B cell (primary cell): ENCODE measurements around the gene KTN1. TPM values are rescaled to one million over a fixed set of nuclear protein-coding genes. Genes with fewer than 3 reads are reported as not detected.

ENCODE experiments used
- ATAC-seq: fragments of 200-7000 bp; cut with Tn5 transposase; one replicate; pipeline ENCODE4 v1.10.0; 2021; ENCODE audit warnings: low read depth, mild to moderate bottlenecking, moderate number of reproducible peaks, moderate library complexity
- CTCF ChIA-PET: fragments of 350-600 bp; sonication (Branson Sonifier 250); formaldehyde crosslinking; loops from one replicate; lab custom pipeline; 2021; ENCODE audit warnings: antibody characterized with exemption, inconsistent platforms; lab: Charles Lee
- POLR2A ChIA-PET: fragments of 350-600 bp; sonication (Branson Sonifier 250); formaldehyde crosslinking; loops from one replicate; lab custom pipeline; 2021; ENCODE audit warnings: antibody characterized with exemption; lab: Charles Lee
- DNase-seq: peaks from one replicate; pipeline ENCODE4 v3.0.0; 2013
- H2AFZ ChIP-seq: 2 replicates; pipeline ENCODE4 v1.6.1; 2012; ENCODE audit warnings: mild to moderate bottlenecking, low read depth, low read length; ENCODE audit not compliant: insufficient read depth, poor library complexity, severe bottlenecking
- H3K27ac ChIP-seq, 2 donors: 1 replicate in 1 of 2; 2 replicates in 1 of 2; pipeline ENCODE4 v1.5.1; 2012 to 2013; ENCODE audit warnings: low read length in 2 of 2, mild to moderate bottlenecking in 2 of 2, moderate library complexity in 1 of 2
- H3K27me3 ChIP-seq, 4 experiments: fragments of 200-600 bp in 1 of 4; sonication (generic) in 1 of 4; replicated peaks in 1 of 4; 1 replicate in 2 of 4; 2 replicates in 2 of 4; pipeline versions ENCODE4 v1.6.1 to v1.7.0; 2013 to 2016; ENCODE audit warnings: low read length in 3 of 4, mild to moderate bottlenecking in 2 of 4, mixed read lengths in 1 of 4, moderate library complexity in 1 of 4; ENCODE audit not compliant: insufficient read depth in 4 of 4, control insufficient read depth in 3 of 4; ENCODE audit errors: control extremely low read depth in 1 of 4
- H3K36me3 ChIP-seq, 2 experiments: replicated peaks in 1 of 2; 1 replicate in 1 of 2; 2 replicates in 1 of 2; pipeline versions ENCODE4 v1.6.1 to v1.7.1; 2013; ENCODE audit warnings: low read length in 1 of 2; ENCODE audit not compliant: insufficient read depth in 2 of 2, control insufficient read depth in 1 of 2; ENCODE audit errors: control extremely low read depth in 1 of 2, extremely low read depth in 1 of 2
- H3K4me1 ChIP-seq, 2 donors: fragments of 200-600 bp in 1 of 2; sonication (generic) in 1 of 2; 1 replicate in 1 of 2; 2 replicates in 1 of 2; pipeline versions ENCODE4 v1.5.1 to v1.6.1; 2013 to 2017; ENCODE audit warnings: low read length in 2 of 2; ENCODE audit not compliant: control insufficient read depth in 2 of 2, insufficient read depth in 2 of 2
- H3K4me2 ChIP-seq: replicated peaks from 2 replicates; pipeline ENCODE3; 2012; ENCODE audit warnings: mild to moderate bottlenecking, low read depth, low read length; ENCODE audit not compliant: poor library complexity, severe bottlenecking
- H3K4me3 ChIP-seq, 5 experiments: fragments of 200-600 bp in 1 of 5; sonication (generic) in 1 of 5; 1 replicate in 3 of 5; 2 replicates in 2 of 5; pipeline versions ENCODE4 v1.5.1 to v1.7.0; 2011 to 2016; ENCODE audit warnings: low read length in 4 of 5, mild to moderate bottlenecking in 4 of 5, low read depth in 2 of 5, control low read depth in 1 of 5, moderate library complexity in 1 of 5; ENCODE audit not compliant: insufficient read depth in 1 of 5; ENCODE audit errors: control extremely low read depth in 1 of 5, extremely low read depth in 1 of 5
- H3K79me2 ChIP-seq: fragments of 200-600 bp; sonication (generic); one replicate; pipeline ENCODE4 v1.6.0; 2016; ENCODE audit warnings: low read length; ENCODE audit not compliant: control insufficient read depth, insufficient read depth
- H3K9ac ChIP-seq: fragments of 200-600 bp; sonication (generic); 2 replicates; pipeline ENCODE4 v1.6.1; 2017; ENCODE audit warnings: mild to moderate bottlenecking, low read length, moderate library complexity
- H3K9me3 ChIP-seq, 3 donors: one replicate each; pipeline versions ENCODE4 v1.6.1 to v1.7.1; 2013; ENCODE audit warnings: low read length in 2 of 3; ENCODE audit not compliant: control insufficient read depth in 2 of 3, insufficient read depth in 1 of 3; ENCODE audit errors: control extremely low read depth in 1 of 3
- H4K20me1 ChIP-seq: 2 replicates; pipeline ENCODE4 v1.6.0; 2012; ENCODE audit warnings: mild to moderate bottlenecking, low read length; ENCODE audit not compliant: insufficient read depth, control insufficient read depth, poor library complexity, severe bottlenecking
- H3K27ac Mint-ChIP-seq: one replicate; pipeline ENCODE4 v1.8.0; 2021; ENCODE audit warnings: mixed read lengths
- H3K27me3 Mint-ChIP-seq: one replicate; pipeline ENCODE4 v1.8.0; 2021; ENCODE audit warnings: mixed read lengths
- H3K4me1 Mint-ChIP-seq: one replicate; pipeline ENCODE4 v1.8.0; 2021; ENCODE audit warnings: mixed read lengths
- H3K4me3 Mint-ChIP-seq: one replicate; pipeline ENCODE4 v1.8.0; 2021; ENCODE audit warnings: mixed read lengths
- H3K9me3 Mint-ChIP-seq: one replicate; pipeline ENCODE4 v1.8.0; 2022; ENCODE audit warnings: mixed read lengths; ENCODE audit not compliant: insufficient read depth
- EZH2 ChIP-seq: IDR thresholded peaks from 2 replicates; pipeline ENCODE4 v1.6.1; 2012; ENCODE audit warnings: borderline replicate concordance, low read depth, mild to moderate bottlenecking, moderate library complexity, low read length; ENCODE audit not compliant: insufficient read depth, poor library complexity, severe bottlenecking
- WGBS: methylation state at CpG from one replicate; pipeline ENCODE4 v1.1.5; 2013; ENCODE audit warnings: missing lambda C conversion rate; ENCODE audit not compliant: insufficient coverage; 5-methylcytosine and 5-hydroxymethylcytosine counted together
- intact Hi-C: fragments of 100-400 bp; cut with micrococcal nuclease; formaldehyde crosslinking; loops from one replicate; pipeline ENCODE4 v1.10.0; 2022
- polyA plus RNA-seq: library from polyadenylated mRNA; depleted of rRNA; stranded (reverse); fragments of >200 nt; gene quantifications from 2 replicates; pipeline ENCODE4 v1.2.3, GENCODE V29; 2012
- total RNA-seq, 2 donors: library from RNA; stranded (reverse); fragments of 120-200 nt in 1 of 2; gene quantifications; 1 replicate in 1 of 2; 2 replicates in 1 of 2; pipeline versions ENCODE4 v1.2.3 to v1.2.4, GENCODE V29; 2013 to 2022
- TF ChIP-seq, protein P1 (sequence below): fragments of 200-600 bp; IDR thresholded peaks from one replicate; pipeline ENCODE4 v1.8.0; 2022; ENCODE audit warnings: antibody characterized with exemption, mild to moderate bottlenecking

The KTN1 gene
- total and polyA plus RNA-seq, 2 donors (not counting 1 experiment from before 2014, with no cell fraction given) = 25.8 to 123 TPM

DNA sequence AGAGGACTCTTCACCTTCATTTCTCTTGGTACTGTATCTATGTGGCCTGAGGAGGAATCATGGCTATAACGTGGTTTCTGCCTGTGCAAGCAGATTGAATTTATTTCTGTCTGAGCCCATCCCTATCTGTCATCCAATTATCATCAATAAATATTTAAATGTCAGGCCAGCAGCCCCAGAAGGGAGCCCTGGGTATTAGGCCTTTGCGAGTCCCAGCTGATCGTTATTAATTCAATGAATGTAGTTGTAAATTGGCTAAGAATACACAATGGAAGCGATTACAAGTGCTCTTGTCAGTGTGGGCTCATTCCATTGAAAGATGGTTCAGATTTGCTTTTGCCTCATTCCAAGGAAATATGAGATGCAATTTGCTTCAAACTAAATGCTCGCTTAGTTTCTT is 142.0 kb downstream of the KTN1 start:
- Mint-ChIP-seq H3K9me3 (no peaks in the 10 kb centered on the region), H3K27ac (no peak overlapping the region), H3K4me3 (no peak overlapping the region), H3K27me3 (no peaks in the 10 kb centered on the region), H3K4me1 (no peaks in the 10 kb centered on the region)
- no peak for ATAC-seq
- Histone ChIP-seq H3K9ac (no peak overlapping the region), H3K36me3 (no peaks in the 10 kb centered on the region), H3K27me3 (no peaks in the 10 kb centered on the region), H3K4me1 (no peaks in the 10 kb centered on the region), H3K79me2 (no peaks in the 10 kb centered on the region), H4K20me1 (no peaks in the 10 kb centered on the region), H3K4me3 (no peak overlapping the region), H2AFZ (no peak overlapping the region), H3K27ac (no peak overlapping the region), H3K4me2 (no peak overlapping the region), H3K9me3 (peaks cover 0 to 3% (median 0%) of the 10 kb centered on the region in 3 donors)
- TF ChIP-seq EZH2 = no peak
- TF ChIP-seq, protein P1, sequence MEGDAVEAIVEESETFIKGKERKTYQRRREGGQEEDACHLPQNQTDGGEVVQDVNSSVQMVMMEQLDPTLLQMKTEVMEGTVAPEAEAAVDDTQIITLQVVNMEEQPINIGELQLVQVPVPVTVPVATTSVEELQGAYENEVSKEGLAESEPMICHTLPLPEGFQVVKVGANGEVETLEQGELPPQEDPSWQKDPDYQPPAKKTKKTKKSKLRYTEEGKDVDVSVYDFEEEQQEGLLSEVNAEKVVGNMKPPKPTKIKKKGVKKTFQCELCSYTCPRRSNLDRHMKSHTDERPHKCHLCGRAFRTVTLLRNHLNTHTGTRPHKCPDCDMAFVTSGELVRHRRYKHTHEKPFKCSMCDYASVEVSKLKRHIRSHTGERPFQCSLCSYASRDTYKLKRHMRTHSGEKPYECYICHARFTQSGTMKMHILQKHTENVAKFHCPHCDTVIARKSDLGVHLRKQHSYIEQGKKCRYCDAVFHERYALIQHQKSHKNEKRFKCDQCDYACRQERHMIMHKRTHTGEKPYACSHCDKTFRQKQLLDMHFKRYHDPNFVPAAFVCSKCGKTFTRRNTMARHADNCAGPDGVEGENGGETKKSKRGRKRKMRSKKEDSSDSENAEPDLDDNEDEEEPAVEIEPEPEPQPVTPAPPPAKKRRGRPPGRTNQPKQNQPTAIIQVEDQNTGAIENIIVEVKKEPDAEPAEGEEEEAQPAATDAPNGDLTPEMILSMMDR = no peak
- POLR2A ChIA-PET = no interaction called here
- intact Hi-C loops = no loop called here
- WGBS = 98% methylated on average over 4 of the region's 5 CpGs
- no peak for DNase-seq
- CTCF ChIA-PET = no interaction called here

DNA sequence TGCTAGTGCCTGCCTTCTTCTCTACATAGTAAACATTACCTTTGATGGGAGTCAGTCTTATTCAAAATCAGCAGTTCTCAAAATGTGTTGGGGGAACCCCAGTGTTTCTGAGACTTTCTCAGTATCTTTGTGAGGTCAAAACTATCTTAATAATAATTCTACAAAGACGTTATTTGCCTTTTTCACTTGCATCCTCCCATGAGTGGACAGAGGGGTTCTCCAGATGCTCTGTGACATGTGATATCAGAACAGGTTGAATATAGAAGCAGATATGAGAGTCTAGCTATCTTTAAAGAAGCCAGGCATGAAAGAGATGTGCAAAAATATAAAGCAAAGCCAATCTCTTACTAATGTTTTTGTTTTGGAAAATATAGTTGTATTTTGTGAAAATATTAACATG is 144.7 kb downstream of the KTN1 start:
- CTCF ChIA-PET = interaction anchor here (1.0 kb wide), 1 partner anchor 9 kb away, joined by 3 read pairs; no protein-coding TSS in a partner anchor
- Histone ChIP-seq H3K79me2 (no peaks in the 10 kb centered on the region), H4K20me1 (no peaks in the 10 kb centered on the region), H3K4me3 (no peak overlapping the region), H3K36me3 (no peaks in the 10 kb centered on the region), H3K27ac (no peak overlapping the region), H3K27me3 (no peaks in the 10 kb centered on the region), H3K9ac (no peak overlapping the region), H3K4me1 (no peaks in the 10 kb centered on the region), H3K4me2 (no peak overlapping the region), H3K9me3 (no peaks in the 10 kb centered on the region), H2AFZ (no peak overlapping the region)
- WGBS = no CpG with 5 or more reads among the region's 1 CpG
- no peaks in the 10 kb centered on the region for H3K4me1 Mint-ChIP-seq
- DNase-seq = no peak
- TF ChIP-seq, protein P1 = no peak
- TF ChIP-seq EZH2 = no peak
- H3K27me3 Mint-ChIP-seq = no peaks in the 10 kb centered on the region
- H3K9me3 Mint-ChIP-seq = no peaks in the 10 kb centered on the region
- ATAC-seq = no peak
- no peak overlapping the region for H3K4me3 Mint-ChIP-seq
- POLR2A ChIA-PET = no interaction called here
- intact Hi-C loops = no loop called here
- no peak overlapping the region for H3K27ac Mint-ChIP-seq
